Calu3 (cell line): Measurements from ENCODE around the gene SCAANT1. TPM values are rescaled to one million over a fixed set of nuclear protein-coding genes. Genes with fewer than 3 reads are reported as not detected.
A peak's percentile ranks its signal among the peaks of the same experiment; 100 is the strongest.

Source experiments
- BruUV-seq: library from RNA; stranded (reverse); fragments of 400-500 nt; replicated peaks from 2 replicates; lab custom pipeline; 2021; lab: Mats Ljungman, UMichigan
- CTCF ChIA-PET: fragments of 300-600 bp; sonication (Branson Sonifier 250); formaldehyde crosslinking; loops from one replicate; lab custom pipeline; 2022; ENCODE audit warnings: antibody characterized with exemption; lab: Charles Lee
- DNase-seq: peaks from one replicate; pipeline ENCODE4 v3.0.0; 2022
- H3K27ac Mint-ChIP-seq: one replicate; pipeline ENCODE4 v1.8.0; 2022; ENCODE audit warnings: mixed read lengths; ENCODE audit not compliant: unreplicated experiment
- H3K27me3 Mint-ChIP-seq: one replicate; pipeline ENCODE4 v1.8.0; 2022; ENCODE audit warnings: mixed read lengths; ENCODE audit not compliant: unreplicated experiment
- H3K36me3 Mint-ChIP-seq: one replicate; pipeline ENCODE4 v1.8.0; 2022; ENCODE audit warnings: mild to moderate bottlenecking, moderate library complexity, mixed read lengths; ENCODE audit not compliant: insufficient read depth, unreplicated experiment
- H3K4me1 Mint-ChIP-seq: one replicate; pipeline ENCODE4 v1.8.0; 2022; ENCODE audit warnings: mild to moderate bottlenecking, low read depth, mixed read lengths; ENCODE audit not compliant: unreplicated experiment
- H3K4me3 Mint-ChIP-seq: one replicate; pipeline ENCODE4 v1.8.0; 2022; ENCODE audit warnings: mild to moderate bottlenecking, low read depth, moderate library complexity, mixed read lengths; ENCODE audit not compliant: unreplicated experiment
- H3K9me3 Mint-ChIP-seq: one replicate; pipeline ENCODE4 v1.8.0; 2022; ENCODE audit warnings: low read depth, mixed read lengths; ENCODE audit not compliant: unreplicated experiment
- intact Hi-C: fragments of 100-400 bp; cut with micrococcal nuclease; formaldehyde crosslinking; loops from one replicate; pipeline ENCODE4 v1.10.0; 2022; ENCODE audit not compliant: unreplicated experiment
- total RNA-seq: library from RNA; stranded (reverse); gene quantifications from 2 replicates; pipeline ENCODE4 v1.2.3, GENCODE V29; 2022
- TF ChIP-seq, protein P1 (sequence below): fragments of 200-600 bp; IDR thresholded peaks from one replicate; pipeline ENCODE4 v1.8.0; 2022; ENCODE audit warnings: antibody characterized with exemption; ENCODE audit not compliant: unreplicated experiment

SCAANT1 gene
- total RNA-seq, 1 experiment from 2014 or later: not detected

DNA sequence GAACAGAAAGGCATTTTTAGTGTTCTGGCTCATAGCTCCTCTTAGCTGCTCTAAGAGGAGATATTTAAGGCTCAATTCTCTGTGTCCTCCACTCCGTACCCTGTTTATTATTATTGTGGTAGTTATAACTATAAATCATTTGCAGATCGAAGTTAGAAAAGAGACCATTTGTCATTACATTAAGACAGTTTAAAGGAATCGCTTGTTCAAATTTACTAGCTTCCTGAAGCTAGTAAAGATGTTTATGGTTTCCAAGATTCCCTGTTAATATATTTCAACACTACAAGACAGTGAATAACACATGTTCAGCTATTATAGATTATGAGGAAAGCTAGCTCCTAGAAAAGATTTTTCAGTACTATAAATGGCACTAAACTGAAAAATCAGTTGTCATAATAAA lies 35.9 kb downstream of the SCAANT1 start:
- Mint-ChIP-seq H3K4me3 (no peak overlapping the region), H3K9me3 (no peaks in the 10 kb centered on the region), H3K27me3 (no peaks in the 10 kb centered on the region), H3K27ac (no peak overlapping the region), H3K4me1 (peaks cover 11% of the 10 kb centered on the region), H3K36me3 (no peaks in the 10 kb centered on the region)
- DNase-seq: no peak
- intact Hi-C loops: no loop called here
- CTCF ChIA-PET: no interaction called here
- TF ChIP-seq, protein P1, sequence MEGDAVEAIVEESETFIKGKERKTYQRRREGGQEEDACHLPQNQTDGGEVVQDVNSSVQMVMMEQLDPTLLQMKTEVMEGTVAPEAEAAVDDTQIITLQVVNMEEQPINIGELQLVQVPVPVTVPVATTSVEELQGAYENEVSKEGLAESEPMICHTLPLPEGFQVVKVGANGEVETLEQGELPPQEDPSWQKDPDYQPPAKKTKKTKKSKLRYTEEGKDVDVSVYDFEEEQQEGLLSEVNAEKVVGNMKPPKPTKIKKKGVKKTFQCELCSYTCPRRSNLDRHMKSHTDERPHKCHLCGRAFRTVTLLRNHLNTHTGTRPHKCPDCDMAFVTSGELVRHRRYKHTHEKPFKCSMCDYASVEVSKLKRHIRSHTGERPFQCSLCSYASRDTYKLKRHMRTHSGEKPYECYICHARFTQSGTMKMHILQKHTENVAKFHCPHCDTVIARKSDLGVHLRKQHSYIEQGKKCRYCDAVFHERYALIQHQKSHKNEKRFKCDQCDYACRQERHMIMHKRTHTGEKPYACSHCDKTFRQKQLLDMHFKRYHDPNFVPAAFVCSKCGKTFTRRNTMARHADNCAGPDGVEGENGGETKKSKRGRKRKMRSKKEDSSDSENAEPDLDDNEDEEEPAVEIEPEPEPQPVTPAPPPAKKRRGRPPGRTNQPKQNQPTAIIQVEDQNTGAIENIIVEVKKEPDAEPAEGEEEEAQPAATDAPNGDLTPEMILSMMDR: no peak
- no TSS peak for BruUV-seq

DNA sequence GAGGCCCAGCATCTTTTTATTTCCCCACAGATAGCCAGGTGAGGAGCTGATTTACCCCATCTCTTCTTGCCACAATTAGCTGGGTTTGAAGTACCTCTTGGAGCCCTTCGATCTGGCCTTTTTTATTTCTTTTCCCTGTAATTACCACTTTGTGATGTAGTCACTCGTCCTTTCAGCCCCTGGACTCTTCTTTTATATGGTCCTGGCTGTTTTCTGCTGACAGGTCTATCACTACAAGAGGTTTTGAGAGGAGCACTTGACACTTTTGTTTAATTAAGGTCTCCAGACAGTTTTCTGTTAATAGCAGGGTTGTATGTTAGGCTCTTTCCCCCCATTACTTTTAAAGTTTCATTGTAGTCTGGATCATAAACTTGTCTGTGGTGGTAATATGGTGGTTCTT lies 36.7 kb downstream of the SCAANT1 start:
- Mint-ChIP-seq H3K9me3 (no peaks in the 10 kb centered on the region), H3K4me1 (peaks cover 19% of the 10 kb centered on the region), H3K36me3 (no peaks in the 10 kb centered on the region), H3K4me3 (no peak overlapping the region), H3K27ac (no peak overlapping the region), H3K27me3 (no peaks in the 10 kb centered on the region)
- TF ChIP-seq, protein P1: no peak
- CTCF ChIA-PET: no interaction called here
- intact Hi-C loops: no loop called here
- no peak for DNase-seq
- BruUV-seq: no TSS peak

DNA sequence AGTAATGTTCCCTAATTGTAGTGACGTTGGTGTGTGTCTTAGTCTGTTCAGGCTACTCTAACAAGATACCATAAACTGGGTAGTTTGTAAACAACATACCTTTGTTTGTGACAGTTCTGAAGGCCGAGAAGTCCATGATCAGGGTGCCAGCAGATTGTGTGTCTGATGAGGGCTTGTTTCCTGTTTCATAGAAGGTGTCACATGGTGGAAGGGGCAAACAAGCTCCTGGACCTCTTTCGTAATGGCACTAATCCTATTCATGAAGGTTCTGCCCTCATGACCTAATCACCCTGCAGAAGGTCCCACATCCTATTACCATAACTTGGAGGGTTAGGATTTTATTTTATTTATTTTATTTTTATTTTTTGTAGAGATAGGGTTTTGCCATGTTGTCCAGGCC lies 37.4 kb downstream of the SCAANT1 start:
- no TSS peak for BruUV-seq
- no peak overlapping the region for H3K4me3 Mint-ChIP-seq
- CTCF ChIA-PET: no interaction called here
- intact Hi-C loops: no loop called here
- H3K27ac Mint-ChIP-seq: no peak overlapping the region
- H3K36me3 Mint-ChIP-seq: no peaks in the 10 kb centered on the region
- DNase-seq: no peak
- no peaks in the 10 kb centered on the region for H3K9me3 Mint-ChIP-seq
- TF ChIP-seq, protein P1: no peak
- H3K4me1 Mint-ChIP-seq: peaks cover 21% of the 10 kb centered on the region
- H3K27me3 Mint-ChIP-seq: no peaks in the 10 kb centered on the region

DNA sequence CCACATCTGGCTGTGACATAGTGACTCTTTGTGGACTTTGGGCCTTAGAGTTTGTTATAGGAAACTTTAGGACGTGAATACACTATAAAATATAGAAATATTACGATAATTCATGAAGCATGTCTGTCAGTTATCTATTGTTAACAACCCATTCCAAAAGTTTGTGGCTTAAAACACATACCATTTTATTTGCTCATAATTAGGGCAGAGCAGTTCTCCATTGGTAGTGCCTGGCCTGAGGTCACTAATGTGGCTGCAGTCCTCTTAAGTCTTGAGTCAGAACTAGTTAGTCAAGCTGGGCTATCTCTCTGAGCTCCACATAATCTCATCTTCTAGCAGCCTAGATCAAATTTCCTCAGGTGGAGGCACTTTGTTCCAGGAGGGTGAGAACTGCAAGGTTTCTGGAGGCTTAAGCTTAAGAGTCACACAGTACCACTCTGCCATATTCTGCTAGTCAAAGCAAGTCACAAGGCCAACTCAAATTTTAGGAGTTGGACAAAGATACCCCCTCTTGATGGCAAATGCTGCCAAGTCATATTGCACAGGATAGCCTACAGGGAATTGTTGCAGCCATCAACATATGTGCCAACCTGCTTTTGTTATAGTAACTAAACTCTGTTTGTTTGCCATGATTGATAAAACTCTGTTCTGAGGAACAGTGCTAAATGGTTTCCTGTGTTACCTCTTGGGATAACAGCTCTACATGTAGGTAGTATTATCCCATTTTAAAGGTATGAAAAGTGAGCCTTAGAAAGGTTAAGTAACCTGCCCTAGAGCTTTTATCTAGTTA lies 39.9 kb downstream of the SCAANT1 start:
- Mint-ChIP-seq H3K27me3 (no peaks in the 10 kb centered on the region), H3K36me3 (no peaks in the 10 kb centered on the region), H3K4me3 (no peak overlapping the region), H3K9me3 (no peaks in the 10 kb centered on the region), H3K27ac (no peak overlapping the region), H3K4me1 (peaks cover 11% of the 10 kb centered on the region)
- intact Hi-C loops: no loop called here
- BruUV-seq: no TSS peak
- peak; percentile 6 for DNase-seq
- TF ChIP-seq, protein P1: no peak
- CTCF ChIA-PET: no interaction called here
